Fibroblast of lung (primary cell): ENCODE results near the gene P4HA1. TPM values are rescaled to one million over a fixed set of nuclear protein-coding genes. Genes with fewer than 3 reads are reported as not detected.

Source experiments
- DNase-seq, 2 donors: peaks; one replicate each; pipeline versions ENCODE4 v3.0.0 to v3.0.0-alpha.2; 2010; ENCODE audit warnings: low read depth in 2 of 2
- H2AFZ ChIP-seq: 2 replicates; pipeline ENCODE4 v1.5.1; 2012; ENCODE audit warnings: low read length, control low read depth, inconsistent platforms
- H3K27ac ChIP-seq: 2 replicates; pipeline ENCODE4 v1.5.1; 2011; ENCODE audit warnings: low read length, control low read depth; ENCODE audit not compliant: insufficient read depth
- H3K27me3 ChIP-seq: 2 replicates; pipeline ENCODE4 v1.5.1; 2011; ENCODE audit warnings: mild to moderate bottlenecking, low read length; ENCODE audit not compliant: control insufficient read depth, insufficient read depth
- H3K36me3 ChIP-seq: 2 replicates; pipeline ENCODE4 v1.5.1; 2011; ENCODE audit warnings: low read length; ENCODE audit not compliant: control insufficient read depth, insufficient read depth
- H3K4me1 ChIP-seq: 2 replicates; pipeline ENCODE4 v1.5.1; 2011; ENCODE audit warnings: low read length; ENCODE audit not compliant: control insufficient read depth, insufficient read depth; ENCODE audit errors: extremely low read depth
- H3K4me2 ChIP-seq: 2 replicates; pipeline ENCODE4 v1.5.1; 2011; ENCODE audit warnings: low read length, control low read depth; ENCODE audit not compliant: insufficient read depth; ENCODE audit errors: extremely low read depth
- H3K4me3 ChIP-seq, 4 experiments: fragments of 200-600 bp in 1 of 4; sonication (generic) in 1 of 4; replicated peaks in 1 of 4; 2 replicates each; pipeline ENCODE4 v1.5.1; 2011 to 2016; ENCODE audit warnings: low read length in 4 of 4, low read depth in 3 of 4, mild to moderate bottlenecking in 3 of 4, control low read depth in 2 of 4, inconsistent platforms in 1 of 4, mixed read lengths in 1 of 4; ENCODE audit not compliant: insufficient read depth in 1 of 4; ENCODE audit errors: control extremely low read depth in 1 of 4
- H3K79me2 ChIP-seq: 2 replicates; pipeline ENCODE4 v1.5.1; 2012; ENCODE audit warnings: mild to moderate bottlenecking, low read length, inconsistent platforms; ENCODE audit not compliant: control insufficient read depth, insufficient read depth
- H3K9ac ChIP-seq: 2 replicates; pipeline ENCODE4 v1.5.1; 2011; ENCODE audit warnings: mild to moderate bottlenecking, low read length, control low read depth; ENCODE audit not compliant: insufficient read depth
- H3K9me3 ChIP-seq: 2 replicates; pipeline ENCODE4 v1.5.1; 2012; ENCODE audit warnings: low read depth, low read length; ENCODE audit not compliant: control insufficient read depth, insufficient read depth
- H4K20me1 ChIP-seq: 2 replicates; pipeline ENCODE4 v1.5.1; 2011; ENCODE audit warnings: low read length; ENCODE audit not compliant: control insufficient read depth, insufficient read depth; ENCODE audit errors: extremely low read depth
- EZH2 ChIP-seq: IDR thresholded peaks from 2 replicates; pipeline ENCODE4 v1.5.1; 2012; ENCODE audit warnings: low read length, control low read depth, mild to moderate bottlenecking; ENCODE audit errors: missing control alignments
- polyA plus RNA-seq, 2 donors: library from polyadenylated mRNA; depleted of rRNA in 1 of 2; stranded (reverse) in 1 of 2; unstranded in 1 of 2; fragments of >200 nt; gene quantifications; 2 replicates each; pipeline ENCODE4 v1.2.1, GENCODE V29; 2011 to 2012; ENCODE audit warnings: missing spikeins in 1 of 2
- total RNA-seq: library from RNA; depleted of rRNA; stranded (reverse); fragments of >200 nt; gene quantifications from 2 replicates; pipeline ENCODE4 v1.2.1, GENCODE V29; 2014
- TF ChIP-seq, protein P1 (sequence below), 2 donors: IDR thresholded peaks in 1 of 2; conservative IDR thresholded peaks in 1 of 2; 1 replicate in 1 of 2; 2 replicates in 1 of 2; pipeline ENCODE4 v1.5.1; 2011 to 2012; ENCODE audit warnings: low read length in 2 of 2, control low read depth in 1 of 2, inconsistent platforms in 1 of 2, low read depth in 1 of 2, mild to moderate bottlenecking in 1 of 2

P4HA1 gene
- total and polyA plus RNA-seq, 2 donors (not counting 1 experiment from before 2014, with no cell fraction given), result 147 to 226 TPM

DNA sequence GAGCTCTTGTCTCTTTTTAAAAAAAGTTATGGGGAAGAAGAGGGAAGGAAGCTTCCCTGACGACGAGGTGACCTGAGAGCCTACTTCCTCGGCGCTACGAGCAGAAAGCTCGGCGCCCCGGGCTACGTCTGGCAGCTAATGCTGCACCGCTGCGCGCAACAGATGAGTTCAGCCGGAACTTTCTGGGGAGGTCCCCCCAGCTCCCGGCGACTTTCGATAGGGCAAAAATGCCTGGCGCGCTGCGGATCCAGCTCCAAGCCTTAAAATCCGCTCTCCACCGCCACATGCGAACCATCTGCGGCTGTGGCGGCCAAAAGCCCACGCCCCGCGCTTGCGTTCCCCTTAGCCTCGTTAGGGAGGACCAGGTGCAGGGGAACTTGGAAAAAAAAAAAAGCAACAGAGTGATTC, 621 bp downstream of the P4HA1 start:
- H3K4me3 ChIP-seq, result peak overlapping the region; percentile 35 to 99 (median 94)
- peaks cover 46% of the 10 kb centered on the region for H3K79me2 ChIP-seq
- TF ChIP-seq, protein P1, sequence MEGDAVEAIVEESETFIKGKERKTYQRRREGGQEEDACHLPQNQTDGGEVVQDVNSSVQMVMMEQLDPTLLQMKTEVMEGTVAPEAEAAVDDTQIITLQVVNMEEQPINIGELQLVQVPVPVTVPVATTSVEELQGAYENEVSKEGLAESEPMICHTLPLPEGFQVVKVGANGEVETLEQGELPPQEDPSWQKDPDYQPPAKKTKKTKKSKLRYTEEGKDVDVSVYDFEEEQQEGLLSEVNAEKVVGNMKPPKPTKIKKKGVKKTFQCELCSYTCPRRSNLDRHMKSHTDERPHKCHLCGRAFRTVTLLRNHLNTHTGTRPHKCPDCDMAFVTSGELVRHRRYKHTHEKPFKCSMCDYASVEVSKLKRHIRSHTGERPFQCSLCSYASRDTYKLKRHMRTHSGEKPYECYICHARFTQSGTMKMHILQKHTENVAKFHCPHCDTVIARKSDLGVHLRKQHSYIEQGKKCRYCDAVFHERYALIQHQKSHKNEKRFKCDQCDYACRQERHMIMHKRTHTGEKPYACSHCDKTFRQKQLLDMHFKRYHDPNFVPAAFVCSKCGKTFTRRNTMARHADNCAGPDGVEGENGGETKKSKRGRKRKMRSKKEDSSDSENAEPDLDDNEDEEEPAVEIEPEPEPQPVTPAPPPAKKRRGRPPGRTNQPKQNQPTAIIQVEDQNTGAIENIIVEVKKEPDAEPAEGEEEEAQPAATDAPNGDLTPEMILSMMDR (conservative IDR thresholded peaks at IDR 0.05 in 1 of 2, IDR thresholded peaks at IDR 0.05 in 1 of 2; ENCODE audit: low read depth in 1 of 2, low read length in 2 of 2), result no peak
- no peak for TF ChIP-seq EZH2
- H3K4me2 ChIP-seq, result peak overlapping the region; percentile 94
- no peaks in the 10 kb centered on the region for H3K36me3 ChIP-seq
- H3K9me3 ChIP-seq, result no peaks in the 10 kb centered on the region
- peak overlapping the region; percentile 93 for H3K9ac ChIP-seq
- DNase-seq, result peak; percentile 67 to 71
- peak overlapping the region; percentile 67 for H3K27ac ChIP-seq
- no peaks in the 10 kb centered on the region for H3K27me3 ChIP-seq
- no peaks in the 10 kb centered on the region for H4K20me1 ChIP-seq
- H3K4me1 ChIP-seq, result peaks cover 4% of the 10 kb centered on the region
- H2AFZ ChIP-seq, result peak overlapping the region; percentile 52

DNA sequence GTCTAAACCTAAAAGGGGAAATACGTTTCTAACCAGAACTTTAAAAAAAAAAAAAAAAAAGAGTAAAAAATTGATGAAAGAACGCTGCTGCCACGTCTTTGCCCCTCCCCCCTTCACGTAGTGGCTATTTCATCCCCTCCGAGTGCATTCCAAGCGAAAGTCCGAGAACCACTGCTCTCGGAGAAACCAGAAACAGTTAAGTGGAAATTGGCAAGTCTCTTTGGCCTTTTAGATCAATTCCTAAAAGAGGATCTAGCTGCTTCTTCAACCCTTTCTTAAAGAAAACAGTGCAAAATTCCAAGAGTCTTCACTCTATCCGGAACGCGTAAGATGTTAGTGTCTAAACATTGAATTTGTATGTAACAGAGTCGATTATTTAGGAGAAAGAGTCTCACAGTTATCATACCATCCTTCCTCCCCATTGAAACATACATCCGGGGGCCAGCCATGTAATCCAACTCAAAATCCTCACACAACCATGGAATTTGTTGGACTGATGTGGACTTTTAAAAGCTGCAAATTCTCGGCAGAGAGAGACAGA, 1.1 kb downstream of the P4HA1 start:
- peak; percentile 82 to 87 for DNase-seq
- peaks cover 49% of the 10 kb centered on the region for H3K79me2 ChIP-seq

DNA sequence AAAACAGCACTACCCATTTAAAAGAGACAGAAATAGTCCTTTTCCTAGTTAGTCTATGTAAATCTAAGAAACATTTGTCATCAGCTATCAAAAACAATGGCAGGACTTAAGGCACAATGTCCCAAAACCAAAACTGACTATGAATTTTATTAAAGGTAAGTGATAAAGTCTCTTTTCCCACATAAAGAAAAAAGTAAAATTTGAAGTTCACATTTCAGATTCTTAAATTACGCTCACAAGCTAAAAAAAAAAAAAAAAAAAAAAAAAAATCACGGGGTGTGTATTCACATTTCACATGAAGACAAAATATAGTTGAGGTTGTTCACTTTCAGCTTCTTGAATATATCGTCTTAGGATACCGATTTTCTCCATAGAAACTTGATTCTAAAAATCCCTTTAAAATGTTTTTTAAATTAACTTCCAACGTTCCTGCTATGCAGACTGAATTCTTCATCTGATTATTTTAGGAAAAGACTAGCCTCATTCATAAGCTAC, 1.6 kb downstream of the P4HA1 start:
- TF ChIP-seq, protein P1 (conservative IDR thresholded peaks at IDR 0.05 in 1 of 2, IDR thresholded peaks at IDR 0.05 in 1 of 2; ENCODE audit: low read depth in 1 of 2, low read length in 2 of 2), result no peak
- no peak for TF ChIP-seq EZH2
- no peak overlapping the region for H2AFZ ChIP-seq

More for the DNA sequence above, 1.1 kb downstream of the P4HA1 start:
- TF ChIP-seq, protein P1 (conservative IDR thresholded peaks at IDR 0.05 in 1 of 2, IDR thresholded peaks at IDR 0.05 in 1 of 2; ENCODE audit: low read depth in 1 of 2, low read length in 2 of 2), result no peak
- no peak for TF ChIP-seq EZH2
- no peaks in the 10 kb centered on the region for H3K27me3 ChIP-seq
- H3K9me3 ChIP-seq, result no peaks in the 10 kb centered on the region
- H3K4me1 ChIP-seq, result peaks cover 4% of the 10 kb centered on the region
- H3K4me2 ChIP-seq, result peak overlapping the region; percentile 94
- H3K9ac ChIP-seq, result peak overlapping the region; percentile 93
- H3K36me3 ChIP-seq, result no peaks in the 10 kb centered on the region
- peak overlapping the region; percentile 67 for H3K27ac ChIP-seq
- H3K4me3 ChIP-seq, result peak overlapping the region; percentile 35 to 99 (median 94)
- no peak overlapping the region for H2AFZ ChIP-seq
- H4K20me1 ChIP-seq, result no peaks in the 10 kb centered on the region

More for the DNA sequence above, 1.6 kb downstream of the P4HA1 start:
- no peaks in the 10 kb centered on the region for H3K36me3 ChIP-seq
- no peaks in the 10 kb centered on the region for H4K20me1 ChIP-seq
- H3K27ac ChIP-seq, result peak overlapping the region; percentile 67
- H3K79me2 ChIP-seq, result peaks cover 54% of the 10 kb centered on the region
- no peaks in the 10 kb centered on the region for H3K9me3 ChIP-seq
- peak overlapping the region; percentile 35 to 99 (median 94) for H3K4me3 ChIP-seq
- no peak for DNase-seq
- peak overlapping the region; percentile 51 for H3K9ac ChIP-seq
- peak overlapping the region; percentile 94 for H3K4me2 ChIP-seq
- peaks cover 4% of the 10 kb centered on the region for H3K4me1 ChIP-seq
- H3K27me3 ChIP-seq, result no peaks in the 10 kb centered on the region
